ENCODE data around the gene TECTB.

DNA sequence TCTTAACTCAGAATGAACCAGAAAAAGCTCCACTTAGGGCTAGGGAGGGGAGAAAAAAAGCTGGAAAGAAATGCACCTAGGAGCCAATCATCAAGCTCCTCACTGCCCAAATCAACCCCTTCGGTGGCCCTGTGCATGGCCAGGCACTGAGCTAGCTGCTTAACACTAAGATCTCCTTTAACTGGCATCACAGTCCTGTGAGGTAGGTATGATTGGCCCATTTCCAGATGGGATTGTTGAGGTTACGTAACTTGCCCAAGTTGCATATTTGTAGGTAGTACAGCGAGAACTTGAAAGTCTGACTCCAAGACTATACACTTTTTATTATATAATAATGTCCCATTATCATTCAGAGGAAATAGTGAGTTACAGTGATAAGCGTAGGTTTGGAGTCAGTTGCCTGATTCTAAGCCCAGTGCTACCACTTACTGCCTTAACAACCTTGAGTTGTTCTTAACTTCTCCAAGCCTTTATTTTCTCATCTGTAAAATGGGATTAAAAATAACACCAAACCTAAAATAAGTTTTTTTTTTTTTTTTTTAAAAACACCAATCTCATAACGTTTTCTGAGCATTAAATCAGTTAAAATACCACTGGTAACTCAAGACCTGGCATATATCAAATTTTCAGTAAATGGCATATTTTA, 53.5 kb downstream of the TECTB start:
- TF ChIP-seq, protein P1, sequence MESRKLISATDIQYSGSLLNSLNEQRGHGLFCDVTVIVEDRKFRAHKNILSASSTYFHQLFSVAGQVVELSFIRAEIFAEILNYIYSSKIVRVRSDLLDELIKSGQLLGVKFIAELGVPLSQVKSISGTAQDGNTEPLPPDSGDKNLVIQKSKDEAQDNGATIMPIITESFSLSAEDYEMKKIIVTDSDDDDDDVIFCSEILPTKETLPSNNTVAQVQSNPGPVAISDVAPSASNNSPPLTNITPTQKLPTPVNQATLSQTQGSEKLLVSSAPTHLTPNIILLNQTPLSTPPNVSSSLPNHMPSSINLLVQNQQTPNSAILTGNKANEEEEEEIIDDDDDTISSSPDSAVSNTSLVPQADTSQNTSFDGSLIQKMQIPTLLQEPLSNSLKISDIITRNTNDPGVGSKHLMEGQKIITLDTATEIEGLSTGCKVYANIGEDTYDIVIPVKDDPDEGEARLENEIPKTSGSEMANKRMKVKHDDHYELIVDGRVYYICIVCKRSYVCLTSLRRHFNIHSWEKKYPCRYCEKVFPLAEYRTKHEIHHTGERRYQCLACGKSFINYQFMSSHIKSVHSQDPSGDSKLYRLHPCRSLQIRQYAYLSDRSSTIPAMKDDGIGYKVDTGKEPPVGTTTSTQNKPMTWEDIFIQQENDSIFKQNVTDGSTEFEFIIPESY (IDR thresholded peaks at IDR 0.05; ENCODE audit: extremely low read depth, insufficient replicate concordance, low read length), result no peak
- TF ChIP-seq POLR2A (IDR thresholded peaks at IDR 0.05; ENCODE audit: borderline replicate concordance, extremely low read depth, insufficient read depth, insufficient read length), result no peak

All from HCT116 (cell line).